Measurements from ENCODE around the gene CASP8AP2.
"Not testable (repeated sequence)": the region's sequence is repeated elsewhere in the genome, so short reads cannot be mapped to it uniquely, and the experiment has no call there.

CASP8AP2 gene

GRCh38 chr6:89826029-89826528, 3.6 kb upstream of the CASP8AP2 start:
- no peak for DNase-seq

DNA sequence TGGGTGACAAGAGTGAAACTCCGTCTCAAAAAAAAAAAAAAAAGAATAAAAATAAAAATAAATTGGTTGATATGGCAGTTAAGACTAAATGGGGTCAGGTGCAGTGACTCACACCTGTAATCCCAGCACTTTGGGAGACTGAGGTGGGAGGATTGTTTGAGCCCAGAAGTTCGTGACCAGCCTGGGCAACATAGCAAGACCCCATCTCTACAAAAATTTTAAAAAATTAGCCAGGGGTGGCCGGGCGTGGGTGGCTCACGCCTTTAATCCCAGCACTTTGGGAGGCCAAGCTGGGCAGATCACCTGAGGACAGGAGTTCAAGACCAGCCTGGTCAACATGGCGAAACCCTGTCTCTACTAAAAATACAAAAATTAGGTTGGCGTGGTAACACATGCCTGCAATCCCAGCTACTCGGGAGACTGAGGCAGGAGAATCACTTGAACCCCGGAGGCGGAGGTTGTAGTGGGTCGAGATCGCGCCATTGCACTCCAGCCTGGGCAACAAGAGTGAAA, 1.1 kb upstream of the CASP8AP2 start:
- DNase-seq: not testable (repeated sequence)

- peak; percentile 20 for DNase-seq
Observed at GRCh38 chr6:89828988-89829471, 650 bp upstream of the CASP8AP2 start.

DNA sequence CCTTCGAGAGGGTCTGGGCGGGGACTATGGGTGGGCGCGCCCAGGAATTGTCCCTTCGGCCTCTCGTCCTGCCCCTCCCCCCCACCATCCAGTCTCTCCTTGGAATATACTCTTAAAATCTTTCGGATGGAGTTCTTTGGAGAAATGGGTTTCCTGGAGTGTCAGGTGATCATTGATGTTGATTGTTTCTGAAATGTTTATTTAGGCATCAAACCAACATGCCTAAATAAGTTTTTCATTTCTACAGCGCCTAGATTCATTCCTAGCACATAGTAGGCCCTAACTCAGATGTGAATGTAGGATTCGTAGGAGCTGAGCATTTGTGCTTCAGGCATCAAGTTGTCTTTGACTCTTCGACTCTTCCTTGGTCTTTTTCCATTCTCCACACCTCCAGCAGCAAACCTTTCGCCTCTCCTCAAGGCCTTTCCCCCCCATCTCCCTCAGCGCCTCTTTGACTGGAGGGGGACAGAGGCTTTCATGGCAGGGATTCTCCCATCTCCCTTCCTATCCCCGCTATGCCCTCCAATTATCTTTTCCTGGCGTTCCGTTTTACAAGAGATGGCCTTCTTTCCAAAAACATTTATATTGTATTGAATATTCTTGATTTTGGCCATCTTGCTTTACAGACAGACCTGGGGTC, 610 bp downstream of the CASP8AP2 start:
- no peak for DNase-seq

GRCh38 chr6:89834884-89835792, 5.5 kb downstream of the CASP8AP2 start:
- no peak for DNase-seq

DNA sequence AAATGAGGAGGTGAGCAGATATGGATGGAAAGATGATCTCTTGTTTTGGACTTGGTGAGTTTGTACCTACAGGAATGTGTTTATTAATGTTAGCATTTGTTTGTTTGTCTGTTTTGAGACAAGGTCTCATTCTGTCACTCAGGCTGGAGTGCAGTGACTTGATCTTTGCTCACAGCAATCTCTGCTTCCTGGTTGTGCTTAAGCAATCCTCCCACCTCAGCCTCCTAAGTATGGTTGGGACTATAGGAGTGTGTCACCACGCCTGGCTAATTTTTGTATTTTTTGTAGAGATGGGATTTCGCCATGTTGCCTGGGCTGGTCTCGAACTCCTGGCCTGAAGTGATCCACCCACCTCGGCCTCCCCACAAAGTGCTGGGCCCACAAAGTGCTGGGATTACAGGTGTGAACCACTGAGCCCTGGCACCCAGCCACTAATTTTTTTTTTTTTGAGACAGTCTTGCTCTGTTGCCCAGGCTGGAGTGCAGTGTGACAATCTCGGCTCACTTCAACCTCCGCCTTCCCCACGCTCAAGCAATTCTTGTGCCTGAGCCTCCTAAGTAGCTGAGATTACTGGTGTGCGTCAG, 7.1 kb downstream of the CASP8AP2 start:
- no peak for DNase-seq

DNA sequence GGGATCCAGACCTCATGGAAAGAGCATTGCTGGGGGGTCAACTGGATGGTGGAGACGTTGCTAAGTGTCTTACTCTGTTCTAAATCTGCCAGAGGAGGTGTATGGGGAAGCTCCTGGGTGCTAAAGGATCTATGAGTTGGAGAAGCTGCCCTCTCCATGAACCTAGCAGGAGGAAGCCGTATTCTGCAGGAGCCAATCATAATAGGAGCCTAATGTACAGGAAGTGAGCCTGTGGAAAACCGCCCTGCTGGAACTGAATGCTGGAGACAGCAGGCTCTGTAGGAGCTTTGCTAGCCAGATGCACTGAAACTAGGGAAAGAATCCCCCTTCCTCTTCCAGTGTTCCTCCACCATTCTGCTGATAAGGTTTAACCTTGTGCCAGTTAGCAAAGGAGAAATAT, 10.9 kb downstream of the CASP8AP2 start:
- DNase-seq: no peak

DNA sequence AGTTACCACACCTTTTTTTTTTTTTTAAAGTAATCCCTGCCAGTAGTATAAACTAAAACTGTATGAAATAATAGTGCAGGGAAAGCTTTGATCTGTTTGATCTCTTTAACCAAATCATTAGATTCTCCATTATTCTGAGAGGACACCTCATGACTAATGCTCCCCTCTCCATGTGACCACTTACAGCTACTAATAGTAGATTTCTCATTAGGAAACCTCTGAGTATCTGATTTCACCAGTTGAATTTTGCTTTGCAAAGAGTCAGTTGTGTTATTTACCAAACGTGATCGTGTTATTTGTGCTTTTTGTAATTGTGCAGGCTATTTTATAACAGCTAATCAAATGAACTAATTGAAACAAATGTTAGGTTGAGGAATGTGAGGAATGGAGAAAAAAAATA, 12.5 kb downstream of the CASP8AP2 start:
- DNase-seq: no peak

GRCh38 chr6:89843070-89843469, 13.4 kb downstream of the CASP8AP2 start:
- DNase-seq: no peak

DNA sequence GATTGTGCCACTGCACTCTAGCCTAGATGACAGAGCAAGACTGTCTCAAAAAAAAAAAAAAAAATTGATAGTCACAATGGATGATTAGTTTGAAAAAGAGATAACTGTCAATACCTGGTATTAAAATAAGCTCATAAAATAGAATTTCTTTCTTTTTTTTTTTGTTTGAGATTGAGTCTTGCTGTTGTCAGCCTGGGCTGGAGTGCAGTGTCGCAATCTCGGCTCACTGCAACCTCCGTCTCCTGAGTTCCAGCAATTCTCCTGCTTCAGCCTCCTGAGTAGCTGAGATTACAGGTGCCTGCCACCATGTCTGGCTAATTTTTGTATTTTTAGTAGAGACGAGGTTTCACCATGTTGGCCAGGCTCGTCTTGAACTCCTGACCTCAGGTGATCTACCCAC, 17.8 kb downstream of the CASP8AP2 start:
- not testable (repeated sequence) for DNase-seq

GRCh38 chr6:89853068-89853467, 23.4 kb downstream of the CASP8AP2 start:
- no peak for DNase-seq

DNA sequence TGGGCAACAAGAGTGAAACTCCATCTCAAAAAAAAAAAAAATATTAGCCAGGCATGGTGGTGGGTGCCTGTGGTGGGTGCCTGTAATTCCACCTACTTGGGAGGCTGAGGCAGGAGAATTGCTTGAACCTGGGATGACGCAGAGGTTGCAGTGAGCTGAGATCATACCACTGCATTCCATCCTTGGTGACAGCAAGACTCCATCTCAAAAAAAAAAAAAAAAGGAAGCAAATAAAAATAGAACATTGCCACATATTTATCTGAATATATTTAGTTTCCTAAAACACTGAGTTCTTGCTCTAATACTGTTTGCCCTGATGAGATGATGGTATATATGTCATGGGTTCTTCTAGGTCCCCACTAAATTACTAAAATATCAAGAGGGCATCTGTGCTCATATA, 28.4 kb downstream of the CASP8AP2 start:
- no peak for DNase-seq

DNA sequence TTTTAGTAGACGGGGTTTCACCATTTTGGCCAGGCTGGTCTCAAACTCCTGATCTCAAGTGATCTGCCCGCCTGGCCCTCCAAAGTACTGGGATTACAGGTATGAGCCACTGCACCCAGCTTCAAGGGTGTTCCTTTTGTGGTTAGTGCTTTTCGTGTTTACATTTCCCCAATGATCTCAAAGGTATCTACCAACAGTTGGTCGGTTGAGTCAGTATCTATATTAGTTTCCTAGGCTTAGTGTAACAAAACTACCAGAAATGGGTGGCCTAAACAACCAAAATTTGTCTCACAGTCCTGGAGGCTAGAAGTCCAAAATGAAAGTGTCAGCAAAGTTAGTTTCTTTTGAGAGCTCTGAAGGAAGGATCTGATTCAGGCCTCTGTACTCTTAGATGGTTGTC, 30.1 kb downstream of the CASP8AP2 start:
- no peak for DNase-seq

- no peak for DNase-seq
Observed at GRCh38 chr6:89862273-89862672, 32.6 kb downstream of the CASP8AP2 start.

DNA sequence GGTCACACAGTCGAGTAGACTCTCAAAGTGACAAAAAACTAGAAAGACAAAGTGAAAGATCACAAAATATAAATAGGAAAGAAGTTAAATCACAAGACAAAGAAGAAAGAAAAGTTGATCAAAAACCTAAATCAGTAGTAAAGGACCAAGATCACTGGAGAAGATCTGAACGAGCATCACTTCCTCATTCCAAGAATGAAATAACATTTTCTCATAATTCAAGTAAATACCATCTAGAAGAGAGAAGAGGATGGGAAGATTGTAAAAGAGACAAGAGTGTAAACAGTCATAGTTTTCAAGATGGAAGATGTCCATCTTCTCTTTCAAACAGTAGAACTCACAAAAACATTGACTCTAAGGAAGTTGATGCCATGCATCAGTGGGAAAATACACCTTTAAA, 33.0 kb downstream of the CASP8AP2 start:
- no peak for DNase-seq

DNA sequence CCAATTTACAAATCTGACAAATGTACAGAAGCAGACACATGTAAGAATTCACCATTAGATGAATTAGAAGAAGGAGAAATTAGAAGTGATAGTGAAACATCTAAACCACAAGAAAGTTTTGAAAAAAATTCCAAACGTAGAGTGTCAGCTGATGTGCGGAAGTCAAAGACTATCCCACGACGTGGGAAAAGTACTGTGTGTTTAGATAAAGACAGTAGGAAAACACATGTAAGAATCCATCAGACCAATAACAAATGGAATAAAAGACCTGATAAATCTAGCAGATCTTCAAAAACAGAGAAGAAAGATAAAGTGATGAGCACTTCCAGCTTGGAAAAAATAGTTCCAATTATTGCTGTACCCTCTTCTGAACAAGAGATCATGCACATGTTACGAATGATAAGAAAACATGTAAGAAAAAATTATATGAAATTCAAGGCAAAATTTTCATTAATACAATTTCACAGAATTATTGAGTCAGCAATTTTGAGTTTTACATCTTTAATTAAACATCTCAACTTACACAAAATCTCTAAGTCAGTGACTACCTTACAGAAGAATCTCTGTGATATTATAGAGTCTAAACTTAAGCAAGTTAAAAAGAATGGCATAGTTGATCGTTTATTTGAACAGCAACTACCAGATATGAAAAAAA, 36.5 kb downstream of the CASP8AP2 start:
- no peak for DNase-seq

DNA sequence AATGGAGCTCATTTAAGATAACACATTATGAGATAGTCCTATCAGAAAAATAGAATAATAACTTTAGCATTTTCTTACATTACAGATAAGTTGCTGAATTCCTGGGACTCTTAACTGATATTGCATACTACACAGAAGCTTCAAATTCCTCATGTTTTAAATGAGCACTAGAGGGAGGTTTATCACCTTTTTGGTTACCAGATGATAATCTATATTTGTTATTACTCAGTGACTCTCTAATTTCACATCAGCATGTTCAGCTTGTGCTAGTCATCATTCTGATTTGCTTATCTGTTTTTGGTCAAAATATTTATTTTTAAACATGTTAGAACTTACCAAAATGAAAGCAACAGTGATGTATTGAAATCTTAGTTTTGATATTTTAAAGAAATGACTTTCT, 44.0 kb downstream of the CASP8AP2 start:
- no peak for DNase-seq

GRCh38 chr6:89874438-89874837, 44.8 kb downstream of the CASP8AP2 start:
- DNase-seq: no peak

DNA sequence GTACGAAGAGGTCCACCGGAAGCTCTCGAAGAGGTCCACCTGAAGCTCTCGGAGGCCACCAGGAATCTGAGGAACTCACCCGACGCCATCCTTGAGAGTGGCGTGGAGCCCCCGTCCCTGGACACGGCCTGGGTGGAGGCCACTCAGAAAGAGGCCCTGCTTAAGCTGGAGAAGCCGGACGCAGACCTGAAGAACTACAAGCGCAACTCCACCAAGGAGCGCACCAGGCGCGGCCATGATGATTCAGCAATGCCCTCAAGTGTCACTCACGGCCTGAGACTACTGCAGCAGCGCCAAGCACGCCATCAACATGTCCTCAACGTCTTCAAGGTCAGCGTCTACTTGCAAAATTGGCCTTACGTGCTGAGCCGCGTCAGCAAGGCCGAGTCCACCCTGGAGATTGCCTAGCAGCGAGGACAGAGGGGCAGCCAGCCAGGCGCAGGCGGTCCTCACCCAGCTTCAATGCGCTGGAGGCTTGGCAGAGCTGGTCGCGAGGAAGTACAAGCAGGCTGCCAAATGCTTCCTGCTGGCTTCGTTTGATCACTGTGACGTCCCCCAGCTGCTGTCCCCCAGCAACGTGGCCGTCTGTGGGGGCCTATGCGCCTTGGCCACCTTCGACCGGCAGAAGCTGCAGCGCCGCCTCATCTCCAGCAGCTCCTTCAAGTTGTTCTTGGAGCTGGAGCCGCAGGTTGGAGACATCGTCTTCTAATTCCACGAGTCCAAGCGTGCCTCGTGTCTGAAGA, 56.9 kb downstream of the CASP8AP2 start:
- no peak for DNase-seq

- DNase-seq: no peak
Observed at GRCh38 chr6:89887452-89888137, 57.9 kb downstream of the CASP8AP2 start.

- no peak for DNase-seq
Observed at GRCh38 chr6:89888138-89888514, 58.4 kb downstream of the CASP8AP2 start.

Data from effector CD4-positive, alpha-beta T cell (primary cell).